ENCODE measurements around the gene ZNRF3.

Gene ZNRF3

GRCh38 chr22:29002603-29003002, 119.2 kb downstream of the ZNRF3 start (continued):
- TF ChIP-seq CSRNP3 (CRISPR knock-in tag; IDR thresholded peaks at IDR 0.05), result no peak
- no peak for TF ChIP-seq CREB5 (CRISPR knock-in tag; IDR thresholded peaks at IDR 0.05; ENCODE audit: low read depth)
- no peak for TF ChIP-seq ZC3H10 (CRISPR knock-in tag; IDR thresholded peaks at IDR 0.05)
- TF ChIP-seq ZNF8 (CRISPR knock-in tag; IDR thresholded peaks at IDR 0.05), result no peak
- no peak for TF ChIP-seq ARNTL (CRISPR knock-in tag; IDR thresholded peaks at IDR 0.05; ENCODE audit: borderline replicate concordance, low read depth)
- no peak for TF ChIP-seq RARB (CRISPR knock-in tag; IDR thresholded peaks at IDR 0.05)
- no peak for TF ChIP-seq ZNF565 (CRISPR knock-in tag; conservative IDR thresholded peaks at IDR 0.05; ENCODE audit: low read depth)

GRCh38 chr22:29003552-29003951, 120.2 kb downstream of the ZNRF3 start:
- TF ChIP-seq TSHZ2 (CRISPR knock-in tag; IDR thresholded peaks at IDR 0.05) (no peak), BACH2 (CRISPR knock-in tag; IDR thresholded peaks at IDR 0.05; ENCODE audit: borderline replicate concordance) (no peak), ARNTL (CRISPR knock-in tag; IDR thresholded peaks at IDR 0.05; ENCODE audit: borderline replicate concordance, low read depth) (no peak), CREB5 (CRISPR knock-in tag; IDR thresholded peaks at IDR 0.05; ENCODE audit: low read depth) (no peak), ZNF70 (CRISPR knock-in tag; IDR thresholded peaks at IDR 0.05) (no peak), ZC3H10 (CRISPR knock-in tag; IDR thresholded peaks at IDR 0.05) (no peak), POU6F1 (CRISPR knock-in tag; IDR thresholded peaks at IDR 0.05; ENCODE audit: borderline replicate concordance, low read depth) (no peak), ZFP3 (CRISPR knock-in tag; IDR thresholded peaks at IDR 0.05) (no peak), PPARA (CRISPR knock-in tag; IDR thresholded peaks at IDR 0.05; ENCODE audit: borderline replicate concordance) (no peak), CSDC2 (CRISPR knock-in tag; IDR thresholded peaks at IDR 0.05) (no peak), ISL1 (CRISPR knock-in tag; IDR thresholded peaks at IDR 0.05) (no peak), ESRRG (CRISPR knock-in tag; IDR thresholded peaks at IDR 0.05) (no peak), PATZ1 (CRISPR knock-in tag; IDR thresholded peaks at IDR 0.05; ENCODE audit: borderline replicate concordance) (no peak), GLIS3 (CRISPR knock-in tag; IDR thresholded peaks at IDR 0.05) (no peak), TOX (CRISPR knock-in tag; IDR thresholded peaks at IDR 0.05; ENCODE audit: borderline replicate concordance) (no peak), ZNF565 (CRISPR knock-in tag; conservative IDR thresholded peaks at IDR 0.05; ENCODE audit: low read depth) (no peak), RARB (CRISPR knock-in tag; IDR thresholded peaks at IDR 0.05) (no peak), SNAI2 (CRISPR knock-in tag; IDR thresholded peaks at IDR 0.05) (no peak), TCF4 (CRISPR knock-in tag; IDR thresholded peaks at IDR 0.05; ENCODE audit: borderline replicate concordance) (no peak), CSRNP3 (CRISPR knock-in tag; IDR thresholded peaks at IDR 0.05) (no peak)
- ATAC-seq, result no peak

Data from SK-N-SH treated with all-trans-retinoic acid at 6 μM for 48 hours (cell line).